ENCODE measurements around the gene ACSS1. TPM values are rescaled to one million over a fixed set of nuclear protein-coding genes. Genes with fewer than 3 reads are reported as not detected.

Gene ACSS1
- total RNA-seq = 5.9 and 22.0 TPM in 2 replicates

GRCh38 chr20:25058051-25058846 is at the start of gene ACSS1:
TSS of gene ACSS1 (minus strand) at chr20:25058139. CDS start at chr20:25058102, 37 bp downstream.
- DNase-seq (ENCODE audit: low read depth, low spot score) = no peak

GRCh38 chr20:25103526-25103925 is 45.6 kb upstream of the ACSS1 start:
- no peak for DNase-seq (ENCODE audit: low read depth, low spot score)

GRCh38 chr20:25100914-25101313 is 43.0 kb upstream of the ACSS1 start:
- no peak for DNase-seq (ENCODE audit: low read depth, low spot score)

GRCh38 chr20:25099601-25100140 is 41.7 kb upstream of the ACSS1 start:
- DNase-seq (ENCODE audit: low read depth, low spot score) = no peak

GRCh38 chr20:25097498-25097897 is 39.6 kb upstream of the ACSS1 start:
- DNase-seq (ENCODE audit: low read depth, low spot score) = no peak

- no peak for DNase-seq (ENCODE audit: low read depth, low spot score)
Measured at GRCh38 chr20:25090492-25091429, 32.8 kb upstream of the ACSS1 start.

- DNase-seq (ENCODE audit: low read depth, low spot score) = no peak
Measured at GRCh38 chr20:25089662-25090061, 31.7 kb upstream of the ACSS1 start.

- no peak for DNase-seq (ENCODE audit: low read depth, low spot score)
Measured at GRCh38 chr20:25089096-25089495, 31.2 kb upstream of the ACSS1 start.

- DNase-seq (ENCODE audit: low read depth, low spot score) = no peak
Measured at GRCh38 chr20:25088267-25088666, 30.3 kb upstream of the ACSS1 start.

GRCh38 chr20:25087186-25087929 is 29.4 kb upstream of the ACSS1 start:
- DNase-seq (ENCODE audit: low read depth, low spot score) = no peak

GRCh38 chr20:25085756-25086495 is 28.0 kb upstream of the ACSS1 start:
- DNase-seq (ENCODE audit: low read depth, low spot score) = no peak

- DNase-seq (ENCODE audit: low read depth, low spot score) = no peak
Measured at GRCh38 chr20:25084626-25085187, 26.8 kb upstream of the ACSS1 start.

GRCh38 chr20:25083773-25084625 is 26.1 kb upstream of the ACSS1 start:
- no peak for DNase-seq (ENCODE audit: low read depth, low spot score)

GRCh38 chr20:25083141-25083772 is 25.3 kb upstream of the ACSS1 start:
- DNase-seq (ENCODE audit: low read depth, low spot score) = no peak

- no peak for DNase-seq (ENCODE audit: low read depth, low spot score)
Measured at GRCh38 chr20:25082498-25082873, 24.5 kb upstream of the ACSS1 start.

GRCh38 chr20:25081730-25082497 is 24.0 kb upstream of the ACSS1 start, which contains the start of gene VSX1:
TSS of gene VSX1 (minus strand) at chr20:25082141. CDS start at chr20:25082096, 45 bp downstream.
- no peak for DNase-seq (ENCODE audit: low read depth, low spot score)

GRCh38 chr20:25081065-25081729 is 23.3 kb upstream of the ACSS1 start:
- DNase-seq (ENCODE audit: low read depth, low spot score) = no peak

Measured in pulmonary artery endothelial cell (primary cell).